Cerebellar cortex (tissue), 1 donor: ENCODE measurements around the gene CREB1.

Source experiments
- DNase-seq: peaks from one replicate; pipeline ENCODE4 v3.0.0-alpha.2; 2015; ENCODE audit warnings: low spot score

Gene CREB1

DNA sequence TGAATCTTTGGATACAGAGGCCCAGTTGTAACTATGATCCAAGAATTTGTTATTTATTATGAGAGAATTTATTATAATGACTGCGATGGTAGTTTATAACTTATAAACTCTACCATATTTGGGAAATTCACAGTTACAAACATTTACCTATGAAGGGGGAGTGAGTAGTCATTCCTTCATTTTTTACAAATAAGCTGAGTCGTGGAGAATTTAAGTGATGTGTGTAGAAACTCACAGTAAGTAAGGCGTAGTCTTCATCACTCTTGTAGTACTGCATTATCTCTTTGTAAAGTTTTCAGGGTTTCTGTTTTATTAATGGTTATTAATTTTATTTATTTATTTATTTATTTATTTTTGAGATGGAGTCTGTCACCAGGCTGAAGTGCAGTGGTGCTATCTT is 13.5 kb downstream of the CREB1 start:
- no peak for DNase-seq

DNA sequence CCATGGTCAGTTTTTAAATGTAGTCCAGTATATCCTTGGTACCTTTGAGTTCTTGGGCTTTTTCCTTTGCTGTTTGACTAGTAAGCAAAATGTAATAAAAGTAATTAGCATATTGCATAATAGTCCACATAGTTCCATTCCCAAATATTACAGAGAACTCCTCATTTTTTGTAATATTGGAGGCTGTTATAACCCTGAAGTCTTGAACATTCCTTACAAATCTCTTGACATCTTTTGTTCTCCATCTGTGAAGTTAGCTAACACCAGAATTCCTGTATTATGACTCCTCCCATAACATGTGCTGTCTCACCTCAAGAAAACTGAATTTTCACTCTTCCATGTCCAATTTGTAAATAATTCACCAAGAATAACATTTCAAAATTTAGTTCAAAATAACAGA is 17.1 kb downstream of the CREB1 start:
- no peak for DNase-seq

DNA sequence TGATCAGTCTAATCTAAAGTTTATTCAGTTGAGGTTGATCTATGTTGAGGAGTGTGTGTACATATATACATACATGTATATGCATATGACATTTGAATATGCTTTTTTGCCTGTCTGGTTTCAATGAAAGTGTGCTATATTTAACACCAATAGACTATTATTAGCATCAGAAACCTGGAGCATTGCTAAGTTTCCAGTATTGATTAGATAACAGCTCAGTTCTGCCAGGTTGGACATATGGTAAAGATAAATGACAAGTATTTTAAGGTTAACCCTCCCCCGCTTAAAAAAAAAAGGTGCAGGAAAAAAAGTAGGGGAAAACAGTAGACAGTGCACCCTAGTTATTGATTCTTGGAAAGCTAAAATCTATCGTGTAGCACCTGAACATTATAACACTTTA is 19.4 kb downstream of the CREB1 start:
- DNase-seq: no peak

DNA sequence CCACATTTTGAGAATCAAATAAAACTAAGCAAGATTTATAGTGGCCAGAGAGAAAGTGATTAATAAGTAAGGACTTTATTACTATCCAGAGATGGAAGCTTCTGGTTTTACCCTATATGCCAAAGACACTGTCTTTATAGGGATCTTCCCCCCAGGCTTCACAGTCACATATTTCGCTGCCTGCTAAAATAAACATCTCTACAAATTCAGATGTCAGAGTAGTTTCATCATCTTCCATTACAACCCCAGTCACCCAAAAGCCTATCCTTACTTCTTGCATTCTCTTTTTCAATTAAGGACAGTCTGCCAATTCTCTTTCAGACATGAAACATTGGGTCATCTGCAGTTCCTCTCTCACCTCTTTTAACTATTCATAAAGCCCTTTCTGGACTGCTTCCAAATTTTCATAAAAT is 28.3 kb downstream of the CREB1 start:
- DNase-seq: no peak

DNA sequence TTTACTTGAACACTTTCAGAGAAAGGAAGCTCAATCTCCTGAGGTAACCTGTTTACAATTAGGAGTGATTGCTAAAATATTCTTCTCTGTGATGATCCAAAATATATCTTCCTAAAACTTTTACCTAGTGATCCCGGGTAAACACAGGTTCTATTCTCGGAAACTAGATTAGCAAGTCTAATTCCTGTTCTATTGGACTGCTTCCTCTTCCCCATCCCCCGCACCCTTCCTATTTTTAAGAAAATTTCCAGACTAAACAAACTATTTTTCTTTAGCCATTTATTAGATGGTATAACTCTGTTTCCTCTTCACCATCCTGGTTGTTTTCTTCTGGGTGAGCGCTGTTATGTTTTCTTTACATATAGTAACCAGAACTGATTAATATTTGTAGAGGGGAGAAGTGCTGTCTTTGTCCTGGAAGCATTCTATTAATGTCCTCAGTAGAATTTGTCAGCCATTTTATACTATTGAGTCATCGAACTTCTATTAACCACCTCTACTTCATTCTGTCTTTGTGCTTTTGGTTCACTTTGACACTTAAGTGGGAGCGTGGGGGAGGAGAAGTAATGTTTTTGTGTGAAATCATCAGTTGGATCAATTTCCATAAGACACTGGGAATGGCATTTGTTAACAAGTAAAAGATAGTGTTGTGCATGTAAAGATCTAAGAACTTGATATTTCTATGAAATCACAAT is 31.8 kb downstream of the CREB1 start:
- no peak for DNase-seq

DNA sequence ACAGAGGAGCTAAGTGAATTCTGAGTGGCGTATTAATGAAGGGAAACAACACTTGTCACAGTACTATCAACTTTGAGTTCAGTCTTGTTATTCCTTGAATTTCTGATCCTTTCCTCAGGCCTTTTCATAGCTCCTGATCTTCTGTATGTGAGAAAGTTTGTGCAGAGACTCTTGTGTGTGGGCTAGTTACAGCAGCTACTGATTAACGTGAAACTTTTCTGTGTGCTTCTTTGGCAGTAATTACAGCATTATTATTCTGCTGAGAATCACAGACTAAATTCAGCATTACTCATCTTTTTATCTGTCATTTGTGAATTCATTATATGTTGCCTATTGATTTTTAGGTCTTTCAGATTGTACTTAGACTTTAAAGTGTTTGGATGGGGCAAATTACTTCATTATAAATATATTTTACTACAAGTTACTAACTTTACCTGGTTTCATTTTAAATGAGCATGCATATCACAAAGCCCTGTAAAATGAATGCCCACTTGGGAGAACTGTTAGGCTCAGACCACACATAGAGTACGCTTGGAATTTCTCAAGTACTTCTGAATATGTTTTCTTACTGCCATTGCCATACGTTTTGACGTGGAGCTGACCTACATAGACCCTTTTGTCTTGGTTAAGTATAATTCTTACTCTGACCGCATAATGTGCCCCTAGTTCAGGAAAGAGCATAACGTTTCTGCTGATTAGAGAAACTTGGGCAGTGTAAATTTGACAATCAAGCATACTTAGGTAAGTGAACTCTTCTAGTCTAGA is 36.2 kb downstream of the CREB1 start:
- no peak for DNase-seq

DNA sequence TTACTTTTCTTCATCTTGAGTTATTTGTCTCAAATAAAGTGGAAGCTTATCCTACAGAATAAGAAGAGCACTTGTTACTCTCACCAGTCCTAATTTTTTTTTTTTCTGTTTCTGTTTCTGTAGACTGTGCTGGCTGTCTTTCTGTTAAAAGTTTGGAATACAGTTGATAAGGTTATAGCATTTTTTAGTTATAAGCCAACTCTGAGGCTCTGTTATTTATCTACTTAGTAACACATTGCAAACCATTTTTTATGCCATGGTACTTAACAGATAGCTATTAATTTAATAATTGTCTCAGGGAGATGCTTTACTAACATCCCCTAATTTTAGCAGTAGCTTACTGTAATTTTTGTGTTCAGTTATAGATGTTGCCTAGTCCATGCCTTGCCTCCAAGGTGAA is 37.9 kb downstream of the CREB1 start:
- DNase-seq: no peak

DNA sequence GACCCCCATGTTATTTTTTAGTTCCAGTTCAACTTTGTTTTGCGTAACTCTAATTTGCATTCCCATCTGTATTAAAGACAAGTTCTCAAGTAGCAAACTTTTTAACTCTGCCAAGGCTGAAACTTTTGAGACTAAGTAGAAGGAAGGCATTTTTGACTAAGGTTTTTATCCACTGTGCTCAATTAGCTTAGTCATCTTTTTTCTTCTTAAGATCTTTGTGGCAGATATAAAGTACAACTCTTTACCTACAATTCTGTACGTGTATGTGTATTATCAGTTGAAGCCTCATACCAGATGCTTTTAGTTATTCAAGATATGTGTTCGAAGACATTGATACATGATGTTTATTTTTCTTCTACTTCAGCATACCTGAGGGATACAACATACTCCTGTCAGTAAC is 41.6 kb downstream of the CREB1 start:
- DNase-seq: no peak

DNA sequence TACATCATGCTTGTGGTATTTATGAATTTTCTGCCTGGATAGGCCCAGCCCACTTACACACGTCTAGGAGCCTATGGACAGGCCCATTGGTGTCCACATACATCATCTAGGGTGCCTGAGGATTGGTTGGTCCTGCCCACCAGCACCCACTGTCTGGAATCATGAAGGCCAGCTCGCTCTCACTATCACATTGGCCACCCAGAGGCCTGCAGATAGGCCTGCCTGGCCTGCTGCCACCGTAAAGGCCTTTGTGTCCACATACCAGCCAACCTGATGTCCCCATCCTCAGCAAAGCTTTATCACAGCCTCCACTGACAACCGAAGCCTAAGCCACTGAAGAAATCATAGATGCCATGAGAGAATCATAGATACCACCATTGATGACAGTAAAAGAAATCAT is 55.2 kb downstream of the CREB1 start:
- DNase-seq: no peak

DNA sequence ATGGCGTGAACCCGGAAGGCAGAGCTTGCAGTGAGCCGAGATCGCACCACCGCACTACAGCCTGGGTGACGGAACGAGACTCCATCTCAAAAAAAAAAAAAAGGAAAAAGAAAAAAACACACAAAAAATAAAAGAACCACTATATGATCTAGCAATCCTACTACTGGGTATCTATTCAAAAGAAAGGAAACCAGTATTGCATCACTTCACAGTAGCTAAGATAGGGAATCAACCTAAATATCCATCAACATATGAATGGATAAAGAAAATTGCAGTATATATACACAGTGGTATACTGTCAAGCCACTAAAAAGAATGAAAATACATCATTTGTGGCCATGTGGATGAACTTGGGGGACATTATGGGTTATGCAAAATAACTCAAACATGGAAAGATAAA is 57.5 kb downstream of the CREB1 start:
- no peak for DNase-seq

DNA sequence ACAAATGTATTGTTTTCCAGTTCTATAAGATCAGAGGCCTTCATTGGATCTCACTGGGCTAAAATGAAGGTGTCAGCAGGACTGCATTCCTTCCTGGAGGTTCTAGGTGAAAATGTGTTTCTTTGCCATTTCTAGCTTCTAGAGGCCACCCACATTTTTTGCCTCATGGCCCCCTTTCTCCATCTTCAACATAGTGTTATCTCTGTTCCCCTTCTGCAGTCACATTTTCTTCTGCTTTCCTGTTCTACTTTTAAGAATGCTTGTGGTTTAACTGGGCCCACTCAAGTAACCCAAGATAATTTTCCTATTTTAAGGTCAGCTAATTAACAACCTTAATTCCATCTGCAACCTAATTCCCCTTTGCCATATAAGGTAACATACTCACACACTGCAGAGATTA is 59.4 kb downstream of the CREB1 start:
- DNase-seq: no peak

DNA sequence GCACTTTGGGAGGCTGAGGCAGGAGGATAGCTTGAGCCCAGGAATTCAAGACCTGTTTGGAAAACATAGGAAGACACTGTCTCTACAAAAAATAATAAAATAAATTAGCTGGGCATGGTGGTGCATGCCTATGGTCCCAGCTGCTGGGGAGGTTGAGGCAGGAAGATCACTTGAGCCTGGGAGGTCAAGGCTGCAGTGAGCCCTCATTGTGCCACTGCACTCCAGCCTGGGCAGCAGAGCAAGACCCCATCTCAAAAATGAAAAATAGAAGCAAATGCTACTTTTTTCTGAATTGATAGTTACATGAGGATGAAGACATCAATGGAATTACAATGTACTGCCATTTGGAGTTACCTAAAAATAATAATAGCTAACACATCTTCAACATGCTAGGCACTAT is 63.5 kb downstream of the CREB1 start:
- DNase-seq: no peak

DNA sequence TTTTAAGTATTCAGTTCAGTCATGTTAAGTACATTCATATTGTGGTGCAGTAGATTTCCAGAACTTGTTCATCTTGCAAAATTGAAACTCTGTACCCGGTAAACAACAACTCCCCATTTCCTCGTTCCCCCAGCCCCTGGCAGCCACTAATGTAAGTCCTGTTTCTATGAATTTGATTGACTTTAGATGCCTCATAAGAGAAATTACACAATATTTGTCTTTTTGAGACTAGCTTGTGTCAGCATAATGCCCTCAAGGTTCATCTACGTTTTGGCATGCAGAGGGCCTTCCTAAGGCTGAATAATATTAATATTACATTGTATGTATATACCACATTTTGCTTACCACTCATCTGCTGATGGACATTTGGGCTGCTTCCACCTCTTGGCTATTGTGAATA is 64.5 kb downstream of the CREB1 start:
- no peak for DNase-seq

DNA sequence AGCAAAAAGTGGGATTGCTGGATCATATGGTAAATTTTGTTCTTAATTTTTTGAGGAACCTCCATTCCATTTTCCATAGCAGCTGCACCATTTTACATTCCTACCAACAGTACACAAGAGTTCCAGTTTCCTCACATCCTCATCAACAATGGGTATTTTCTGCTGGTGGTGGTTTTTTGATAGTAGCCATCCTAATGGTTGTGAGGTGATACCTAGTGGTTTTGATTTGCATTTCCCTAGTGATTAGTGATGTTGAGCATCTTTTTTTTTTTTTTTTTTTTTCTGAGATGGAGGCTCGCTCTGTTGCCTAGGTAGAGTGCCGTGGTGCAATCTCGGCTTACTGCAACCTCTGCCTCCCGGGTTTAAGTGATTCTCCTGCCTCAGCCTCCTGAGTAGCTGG is 65.0 kb downstream of the CREB1 start:
- no peak for DNase-seq

DNA sequence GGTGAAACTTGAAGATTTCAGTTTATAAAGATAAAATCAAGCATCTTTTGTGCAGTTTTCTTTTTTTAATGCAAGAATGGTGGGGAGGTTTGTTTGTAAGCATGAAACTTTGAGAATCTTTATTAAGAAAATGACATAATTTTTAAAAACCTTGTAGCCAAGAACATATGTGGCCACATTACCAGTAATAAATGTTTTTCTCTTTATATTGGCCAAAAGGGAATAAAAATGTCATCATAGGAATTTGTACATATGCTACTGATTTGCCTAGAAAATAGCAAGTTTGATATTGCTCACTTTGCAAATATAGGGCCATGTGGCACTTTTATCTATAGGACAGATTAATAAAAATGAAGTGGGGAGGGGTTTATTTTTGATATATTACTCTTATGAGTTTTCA is 69.9 kb downstream of the CREB1 start:
- DNase-seq: no peak

DNA sequence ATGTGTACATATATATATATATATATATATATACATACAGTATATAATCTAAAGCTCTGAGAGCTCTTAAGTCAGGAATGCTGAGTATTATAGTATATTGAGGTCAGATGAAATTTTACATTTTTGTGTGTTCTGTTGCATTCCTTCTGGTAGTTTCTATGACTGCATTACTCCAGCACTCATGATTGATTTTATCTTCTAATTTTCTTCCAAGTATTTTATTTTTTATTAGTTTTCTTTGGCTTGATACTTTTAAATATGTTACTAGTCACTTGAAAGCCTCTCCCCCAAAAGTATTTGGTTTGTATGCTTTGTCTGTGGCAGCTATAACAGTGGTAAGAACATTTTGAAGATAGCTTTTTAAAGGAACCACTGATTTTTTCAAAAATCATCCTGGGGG is 70.5 kb downstream of the CREB1 start:
- DNase-seq: no peak

DNA sequence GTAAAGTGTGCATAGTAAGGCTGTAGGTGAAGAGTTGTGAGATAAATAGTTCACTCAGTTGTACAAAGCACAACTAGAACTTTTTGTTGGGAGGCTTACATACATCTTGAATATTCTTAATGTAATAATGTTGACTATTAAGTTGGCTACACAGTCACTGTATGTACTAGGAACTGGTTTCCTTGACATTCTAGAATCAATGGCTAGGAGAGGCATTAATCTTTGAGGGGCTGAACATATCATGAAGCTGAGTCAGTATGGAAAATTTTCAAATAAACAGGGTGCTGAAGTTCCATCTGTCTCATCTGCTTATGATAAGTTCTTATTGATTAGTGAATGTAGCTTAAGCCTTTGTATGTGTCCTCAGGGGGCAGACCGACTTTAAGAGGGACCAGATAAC is 72.0 kb downstream of the CREB1 start:
- no peak for DNase-seq

DNA sequence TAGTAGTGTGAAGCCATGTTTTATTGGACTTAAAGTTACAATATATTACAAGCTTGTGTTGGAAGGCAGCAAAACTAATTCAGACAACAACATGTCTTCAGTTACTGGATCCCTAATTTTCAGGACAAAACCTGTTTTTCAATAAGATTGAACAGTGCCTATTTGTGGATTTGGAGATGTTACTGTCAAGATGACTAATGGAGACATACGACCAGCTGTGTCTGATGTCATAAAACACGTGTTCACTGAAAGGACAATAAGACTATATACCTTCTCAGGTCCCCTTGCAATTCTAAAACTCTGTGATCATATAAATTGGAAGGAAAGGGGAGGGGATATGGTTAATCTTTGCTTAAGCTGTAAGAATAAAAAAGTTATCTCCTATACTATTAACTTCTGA is 73.7 kb downstream of the CREB1 start:
- DNase-seq: no peak

DNA sequence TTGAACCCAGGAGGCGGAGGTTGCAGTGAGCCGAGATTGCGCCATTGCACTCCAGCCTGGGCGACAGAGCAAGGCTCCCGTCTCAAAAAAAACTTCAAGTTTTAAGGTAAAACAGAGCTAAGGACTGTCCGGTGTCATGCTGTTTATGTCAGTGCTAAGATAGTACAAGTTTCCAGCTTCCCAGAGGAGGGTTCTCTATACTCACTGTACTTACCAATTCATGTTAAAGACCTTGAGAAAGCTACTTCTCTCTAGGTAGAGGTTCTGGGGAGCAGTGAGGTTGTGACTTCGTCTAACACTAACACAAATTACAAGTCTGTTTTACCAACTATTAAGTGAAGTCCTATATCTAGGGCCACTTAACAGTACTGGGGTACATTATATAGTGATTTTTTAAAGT is 76.6 kb downstream of the CREB1 start:
- DNase-seq: no peak

DNA sequence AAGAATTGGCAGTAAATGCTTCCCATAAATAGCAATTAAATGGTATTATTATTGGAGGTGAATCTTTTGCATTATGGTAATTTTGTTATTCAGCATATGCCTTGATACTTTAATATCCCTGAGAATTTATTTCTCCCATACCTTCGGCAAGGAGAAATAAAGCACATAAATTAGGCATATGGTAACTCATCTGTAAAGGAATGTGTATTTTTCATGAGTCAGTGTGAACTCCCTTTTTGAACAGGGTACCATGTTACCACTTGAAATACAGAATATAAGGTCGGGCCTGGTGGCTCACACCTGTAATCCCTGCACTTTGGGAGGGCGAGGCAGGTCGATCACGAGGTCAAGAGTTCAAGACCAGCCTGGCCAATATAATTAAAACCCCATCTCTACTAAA is 77.1 kb downstream of the CREB1 start:
- DNase-seq: no peak

DNA sequence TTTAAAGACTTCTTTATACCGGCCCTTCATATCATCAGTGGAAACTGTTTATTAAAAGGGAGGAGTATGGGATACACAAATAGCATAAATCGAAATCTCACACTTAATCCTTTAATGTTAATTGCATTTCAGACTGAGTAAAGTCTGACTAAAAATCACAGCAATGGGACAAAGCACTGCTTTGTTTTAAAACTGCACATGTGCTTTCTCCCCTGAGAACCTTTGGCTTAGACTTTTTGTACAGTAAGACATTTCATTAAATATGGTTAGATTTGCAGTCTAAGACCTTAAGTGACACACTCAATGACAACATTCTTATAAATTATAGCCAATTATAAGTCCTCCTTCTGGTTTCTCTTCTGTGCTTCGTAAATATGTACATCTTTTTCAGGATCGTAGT is 83.0 kb downstream of the CREB1 start:
- DNase-seq: no peak

DNA sequence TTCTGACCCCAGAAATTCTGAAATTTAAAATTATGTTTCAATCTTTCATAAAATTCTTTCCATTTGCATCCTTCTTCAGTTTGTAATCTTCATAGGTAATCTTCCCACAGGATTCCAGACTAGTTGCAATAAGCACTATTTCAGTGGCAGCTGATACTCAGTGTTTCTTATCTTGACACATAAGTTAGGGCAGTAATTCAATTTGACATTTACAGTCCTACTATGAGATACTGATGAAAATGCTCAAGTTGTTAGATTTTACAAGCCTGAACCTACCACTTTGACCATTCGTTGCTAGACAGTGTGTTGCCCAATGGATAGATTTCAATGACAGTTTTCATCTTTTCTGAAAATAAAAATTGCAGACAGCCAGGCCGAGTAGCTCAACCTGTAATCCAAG is 85.1 kb downstream of the CREB1 start:
- DNase-seq: no peak

DNA sequence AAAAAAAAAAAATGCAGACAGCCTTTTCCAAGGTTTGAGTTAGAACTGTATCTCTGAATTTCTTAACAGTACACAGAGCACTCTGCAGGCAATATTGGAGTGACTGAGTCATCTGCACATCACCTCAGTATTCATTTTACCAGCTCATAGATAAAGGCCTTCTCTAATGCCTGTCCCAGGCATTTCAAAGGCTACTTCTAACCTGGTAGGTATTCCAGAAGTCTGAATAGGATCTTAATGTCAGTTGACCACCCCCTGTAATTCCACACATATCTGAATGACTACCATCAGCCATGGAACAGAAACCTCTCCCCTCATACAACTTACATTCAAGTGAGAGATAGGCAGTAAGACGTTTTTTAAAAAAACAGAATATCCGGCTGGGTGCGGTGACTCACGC is 86.4 kb downstream of the CREB1 start:
- DNase-seq: no peak
